Measurements from ENCODE around the gene TBL1X.
"Not testable (repeated sequence)": the region's sequence is repeated elsewhere in the genome, so short reads cannot be mapped to it uniquely, and the experiment has no call there.

TBL1X gene

GRCh38 chrX:9728261-9728660 lies 263.4 kb downstream of the TBL1X start:
- no peak for DNase-seq

GRCh38 chrX:9729171-9729885 lies 264.5 kb downstream of the TBL1X start:
- no peak for DNase-seq

- DNase-seq = no peak
Measured at GRCh38 chrX:9730078-9730477, 265.2 kb downstream of the TBL1X start.

- DNase-seq = no peak
Measured at GRCh38 chrX:9730752-9731151, 265.9 kb downstream of the TBL1X start.

- DNase-seq = no peak
Measured at GRCh38 chrX:9737363-9737762, 272.5 kb downstream of the TBL1X start.

- no peak for DNase-seq
Measured at GRCh38 chrX:9738151-9738550, 273.3 kb downstream of the TBL1X start.

GRCh38 chrX:9739130-9739529 lies 274.3 kb downstream of the TBL1X start:
- DNase-seq = no peak

GRCh38 chrX:9745417-9746115 lies 280.7 kb downstream of the TBL1X start:
- DNase-seq = peak; percentile 15

- peak; percentile 64 for DNase-seq
Measured at GRCh38 chrX:9746148-9746888, 281.5 kb downstream of the TBL1X start.

GRCh38 chrX:9747644-9748043 lies 282.8 kb downstream of the TBL1X start:
- DNase-seq = no peak

- no peak for DNase-seq
Measured at GRCh38 chrX:9749146-9749692, 284.4 kb downstream of the TBL1X start.

- no peak for DNase-seq
Measured at GRCh38 chrX:9757366-9757765, 292.5 kb downstream of the TBL1X start.

GRCh38 chrX:9758021-9758638 lies 293.3 kb downstream of the TBL1X start:
- no peak for DNase-seq

GRCh38 chrX:9759337-9759736 lies 294.5 kb downstream of the TBL1X start:
- no peak for DNase-seq

GRCh38 chrX:9765072-9765736 lies 300.3 kb downstream of the TBL1X start:
- DNase-seq = no peak

- DNase-seq = no peak
Measured at GRCh38 chrX:9765737-9766097, 300.9 kb downstream of the TBL1X start, which contains the start of gene GPR143. TSS of gene GPR143 (minus strand) at chrX:9765847. CDS start at chrX:9765817, 30 bp downstream.

- no peak for DNase-seq
Measured at GRCh38 chrX:9767375-9767774, 302.5 kb downstream of the TBL1X start.

GRCh38 chrX:9768321-9768839 lies 303.5 kb downstream of the TBL1X start:
- DNase-seq = not testable (repeated sequence)

GRCh38 chrX:9770319-9770718 lies 305.5 kb downstream of the TBL1X start:
- no peak for DNase-seq

- no peak for DNase-seq
Measured at GRCh38 chrX:9772943-9773342, 308.1 kb downstream of the TBL1X start.

- DNase-seq = no peak
Measured at GRCh38 chrX:9775930-9776329, 311.1 kb downstream of the TBL1X start.

- no peak for DNase-seq
Measured at GRCh38 chrX:9781941-9782340, 317.1 kb downstream of the TBL1X start.
